Transverse colon (tissue), 4 donors: ENCODE results near the gene ZSCAN5C.

Experiments used
- CTCF ChIP-seq, 5 experiments: fragments of 200-600 bp in 3 of 5; fragments of 450-650 bp in 2 of 5; sonication (generic) in 3 of 5; IDR thresholded peaks; 1 replicate in 2 of 5; 2 replicates in 3 of 5; pipeline ENCODE4 v1.5.1; 2016 to 2017; ENCODE audit warnings: antibody characterized with exemption in 5 of 5, inconsistent platforms in 3 of 5, mild to moderate bottlenecking in 2 of 5, moderate library complexity in 1 of 5
- POLR2A ChIP-seq: fragments of 450-650 bp; IDR thresholded peaks from one replicate; pipeline ENCODE4 v1.6.1; 2016; ENCODE audit warnings: antibody characterized with exemption, mild to moderate bottlenecking, moderate library complexity
- POLR2AphosphoS5 ChIP-seq, 3 donors: sonication (generic); formaldehyde crosslinking; IDR thresholded peaks; one replicate each; pipeline ENCODE4 v1.6.1; 2016; ENCODE audit warnings: antibody characterized with exemption in 3 of 3

- TF ChIP-seq CTCF (IDR thresholded peaks at IDR 0.05): peak in 3 of 5 experiments; percentile 28 to 41 (median 37)
- no peak for TF ChIP-seq POLR2A
- TF ChIP-seq POLR2AphosphoS5 (IDR thresholded peaks at IDR 0.05): no peak
Observed at GRCh38 chr19:56155124-56155687, 46.9 kb upstream of the ZSCAN5C start.
